Heart left ventricle (tissue), 16 donors: ENCODE results near the gene ZCCHC9. TPM values are rescaled to one million over a fixed set of nuclear protein-coding genes. Genes with fewer than 3 reads are reported as not detected.
A peak's percentile ranks its signal among the peaks of the same experiment; 100 is the strongest.
"Not testable (repeated sequence)": the region's sequence is repeated elsewhere in the genome, so short reads cannot be mapped to it uniquely, and the experiment has no call there.

Experiments
- ATAC-seq, 4 donors: fragments of 200-7000 bp; cut with Tn5 transposase; one replicate each; pipeline ENCODE4 v1.9.1; 2020 to 2022; ENCODE audit warnings: moderate library complexity in 4 of 4, mild to moderate bottlenecking in 3 of 4, moderate number of reproducible peaks in 1 of 4
- DNase-seq, 5 donors: peaks; one replicate each; pipeline ENCODE4 v3.0.0-alpha.2; 2020
- H3K27ac ChIP-seq, 12 donors: fragments of 200-600 bp; sonication (generic) in 4 of 12; one replicate each; pipeline versions ENCODE4 v1.5.0 to v1.8.0; 2016 to 2022; ENCODE audit warnings: mild to moderate bottlenecking in 2 of 12
- H3K27me3 ChIP-seq, 9 donors: fragments of 200-600 bp; sonication (generic) in 2 of 9; one replicate each; pipeline versions ENCODE4 v1.5.1 to v1.8.0; 2016 to 2022; ENCODE audit warnings: mild to moderate bottlenecking in 3 of 9
- H3K36me3 ChIP-seq, 9 donors: fragments of 200-600 bp; sonication (generic) in 2 of 9; one replicate each; pipeline versions ENCODE4 v1.5.0 to v1.8.0; 2018 to 2022; ENCODE audit warnings: mild to moderate bottlenecking in 2 of 9
- H3K4me1 ChIP-seq, 12 donors: fragments of 200-600 bp; sonication (generic) in 4 of 12; one replicate each; pipeline versions ENCODE4 v1.5.0 to v1.8.0; 2016 to 2022; ENCODE audit warnings: mild to moderate bottlenecking in 3 of 12
- H3K4me3 ChIP-seq, 12 donors: fragments of 200-600 bp; sonication (generic) in 4 of 12; one replicate each; pipeline versions ENCODE4 v1.5.0 to v1.8.0; 2017 to 2022; ENCODE audit warnings: mild to moderate bottlenecking in 9 of 12, moderate library complexity in 4 of 12
- H3K9me3 ChIP-seq, 12 donors: fragments of 200-600 bp; sonication (generic) in 4 of 12; one replicate each; pipeline versions ENCODE4 v1.5.0 to v1.8.0; 2016 to 2022; ENCODE audit warnings: mild to moderate bottlenecking in 1 of 12
- POLR2A ChIP-seq, 2 donors: fragments of 450-650 bp; IDR thresholded peaks; one replicate each; pipeline ENCODE4 v1.6.1; 2017; ENCODE audit warnings: antibody characterized with exemption in 2 of 2, mild to moderate bottlenecking in 2 of 2, moderate library complexity in 2 of 2
- WGBS, 4 donors: extraction: QIAGEN DNeasy Blood & Tissue Kit in 2 of 4; methylation state at CpG; one replicate each; pipeline versions ENCODE4 v1.1.5 to v1.1.7; 2013 to 2018; 5-methylcytosine and 5-hydroxymethylcytosine counted together
- intact Hi-C, 10 donors: fragments of 100-400 bp; cut with DNase I; formaldehyde crosslinking; loops; one replicate each; pipeline versions ENCODE4 v1.11.1 to v1.14.2; 2022
- polyA plus RNA-seq, 2 donors: library from polyadenylated mRNA; stranded (reverse); fragments of 200-250 nt; gene quantifications; one replicate each; pipeline ENCODE4 v1.2.3, GENCODE V29; 2013
- total RNA-seq, 9 donors: library from RNA; depleted of rRNA in 2 of 9; stranded (reverse); fragments of >200 nt in 2 of 9; fragmentation: NEBNext Ultra II Directional in 3 of 9; extraction: Animal tissue kit (Norgen Biotek cat#: 25700) in 3 of 9; gene quantifications; one replicate each; pipeline versions ENCODE4 v1.1.0 to v1.2.4, GENCODE V29; 2016 to 2023
- TF ChIP-seq, protein P1 (sequence below), 12 donors: fragments of 200-600 bp; sonication (generic) in 4 of 12; IDR thresholded peaks; one replicate each; pipeline versions ENCODE4 v1.5.0 to v1.8.0; 2018 to 2022; ENCODE audit warnings: antibody characterized with exemption in 12 of 12, mild to moderate bottlenecking in 5 of 12
- donor health status: ischemic (EF 13 %, LVEDD 7.1; RV severe dilation, severe dysfunction).
- donor health status: healthy with polysubstance abuse.
- donor health status: DM: no; HTN: yes; CAD: no.
- donor health status: DM: no; HTN: no; CAD: no.
- donor health status: ischemic (EF 25% LVEDD 6.9; RV normal size, moderate dysfunction).
- donor health status: ischemic (EF 25% LVEDD 5.7; RV mildly dilated, moderate dysfunction).
- donor health status: healthy.
- donor health status: DM: yes; HTN: yes; CAD: no.
- donor health status: ischemic (EF 35%, LVEDD 5.7; RV mildly dilated, moderate dysfunction).
- donor health status: nonischemic (EF 11% LVEDD 7.7; RV severe dilation, severe dysfunction).
- donor health status: DM: yes; HTN: yes; CAD: no.
- donor health status: PGD.
- donor health status: ischemic (EF 29% LVEDD 5.4; RV normal size, mild dysfunction).
- donor health status: nonischemic (EF 23%, LVEDD 6.1; RV moderate dilation, normal function).

The ZCCHC9 gene
- total and polyA plus RNA-seq, 11 donors: 6.5 to 16.2 (median 11.2) TPM

DNA sequence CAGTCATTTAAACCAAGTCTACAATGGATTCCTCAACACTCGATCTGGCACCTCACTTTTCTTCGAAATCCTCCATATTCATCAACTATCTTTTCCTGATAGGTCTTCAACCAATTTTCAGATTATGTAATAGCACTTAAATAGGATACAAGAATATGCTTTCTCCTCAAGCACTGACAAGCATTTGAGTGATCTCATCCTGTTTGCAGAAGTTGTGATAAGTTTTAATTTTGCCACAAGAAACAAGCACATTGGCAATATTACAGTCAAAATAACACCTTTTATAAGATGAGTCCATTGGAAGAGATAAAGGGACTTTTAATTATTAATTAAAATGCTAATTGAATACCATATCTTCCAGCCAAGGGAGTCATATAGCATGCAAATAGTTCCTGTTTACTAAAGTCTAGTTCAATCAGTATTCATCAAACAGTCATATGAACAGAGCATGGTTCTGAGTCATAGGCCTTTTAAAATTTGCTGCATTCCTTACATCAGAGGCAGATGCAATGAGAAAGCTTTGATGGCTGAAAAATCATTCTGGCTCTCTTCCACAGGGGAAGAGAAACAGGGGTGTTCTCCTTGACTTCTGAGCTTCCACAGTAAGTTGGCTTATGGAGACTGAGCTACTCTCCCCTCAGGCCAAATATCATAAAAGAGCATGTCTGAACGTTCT lies 32.7 kb upstream of the ZCCHC9 start:
- no peak for DNase-seq
- Histone ChIP-seq H3K36me3 (peaks cover 0 to 82% (median 49%) of the 10 kb centered on the region in 9 donors), H3K4me3 (no peak overlapping the region), H3K27ac (no peak overlapping the region), H3K27me3 (no peaks in the 10 kb centered on the region), H3K4me1 (peaks cover 0 to 4% (median 0%) of the 10 kb centered on the region in 12 donors), H3K9me3 (peaks cover 0 to 36% (median 19%) of the 10 kb centered on the region in 12 donors)
- TF ChIP-seq, protein P1, sequence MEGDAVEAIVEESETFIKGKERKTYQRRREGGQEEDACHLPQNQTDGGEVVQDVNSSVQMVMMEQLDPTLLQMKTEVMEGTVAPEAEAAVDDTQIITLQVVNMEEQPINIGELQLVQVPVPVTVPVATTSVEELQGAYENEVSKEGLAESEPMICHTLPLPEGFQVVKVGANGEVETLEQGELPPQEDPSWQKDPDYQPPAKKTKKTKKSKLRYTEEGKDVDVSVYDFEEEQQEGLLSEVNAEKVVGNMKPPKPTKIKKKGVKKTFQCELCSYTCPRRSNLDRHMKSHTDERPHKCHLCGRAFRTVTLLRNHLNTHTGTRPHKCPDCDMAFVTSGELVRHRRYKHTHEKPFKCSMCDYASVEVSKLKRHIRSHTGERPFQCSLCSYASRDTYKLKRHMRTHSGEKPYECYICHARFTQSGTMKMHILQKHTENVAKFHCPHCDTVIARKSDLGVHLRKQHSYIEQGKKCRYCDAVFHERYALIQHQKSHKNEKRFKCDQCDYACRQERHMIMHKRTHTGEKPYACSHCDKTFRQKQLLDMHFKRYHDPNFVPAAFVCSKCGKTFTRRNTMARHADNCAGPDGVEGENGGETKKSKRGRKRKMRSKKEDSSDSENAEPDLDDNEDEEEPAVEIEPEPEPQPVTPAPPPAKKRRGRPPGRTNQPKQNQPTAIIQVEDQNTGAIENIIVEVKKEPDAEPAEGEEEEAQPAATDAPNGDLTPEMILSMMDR (IDR thresholded peaks at IDR 0.05): no peak
- TF ChIP-seq POLR2A (IDR thresholded peaks at IDR 0.05): no peak
- intact Hi-C loops: no loop called here
- no peak for ATAC-seq
- WGBS, 4 donors: 78 to 81% (median 79%) methylated on average over 3 of the region's 3 CpGs

DNA sequence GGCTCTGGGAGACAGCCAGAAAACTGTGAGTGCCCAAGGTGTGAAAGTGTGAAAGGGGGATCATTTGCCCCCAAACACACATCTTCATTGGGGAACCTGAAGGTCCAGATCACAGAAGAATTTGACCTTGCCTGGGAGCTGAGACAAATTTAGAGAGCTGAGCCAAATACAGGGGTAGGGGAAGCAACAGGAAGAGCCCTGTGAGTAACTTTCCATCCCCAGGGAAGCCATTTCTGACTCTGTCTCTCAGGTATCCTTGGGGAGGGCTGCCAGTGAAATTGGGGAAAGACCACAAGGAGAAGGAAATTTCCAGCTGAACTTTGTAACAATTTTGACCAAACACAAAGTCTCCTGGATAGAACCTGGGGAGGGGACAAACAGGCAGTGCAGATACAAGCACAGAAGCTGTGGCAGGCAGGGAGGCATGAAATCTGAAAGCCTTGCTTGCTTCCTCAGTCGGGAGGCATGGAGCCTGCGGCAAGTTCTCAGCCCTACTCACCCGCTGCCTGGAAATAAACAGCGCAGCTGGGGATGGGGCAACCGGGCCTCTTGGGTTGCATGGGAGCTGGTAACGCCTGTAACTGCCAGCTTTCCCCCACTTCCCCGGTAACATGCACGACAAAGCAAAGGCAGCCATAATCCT lies 31.5 kb upstream of the ZCCHC9 start:
- 93 to 97% (median 95%) methylated on average over 8 of the region's 8 CpGs for WGBS, 4 donors
- TF ChIP-seq, protein P1 (IDR thresholded peaks at IDR 0.05): no peak
- TF ChIP-seq POLR2A (IDR thresholded peaks at IDR 0.05): no peak
- H3K4me1 ChIP-seq: peaks cover 0 to 4% (median 0%) of the 10 kb centered on the region in 12 donors
- H3K36me3 ChIP-seq: peaks cover 0 to 70% (median 39%) of the 10 kb centered on the region in 9 donors
- intact Hi-C loops: no loop called here
- H3K27me3 ChIP-seq: no peaks in the 10 kb centered on the region
- peaks cover 0 to 46% (median 23%) of the 10 kb centered on the region in 12 donors for H3K9me3 ChIP-seq
- DNase-seq (no peak), ATAC-seq (peak in 3 of 4 donors; percentile 15 to 48 (median 34))
- no peak overlapping the region for H3K27ac ChIP-seq
- no peak overlapping the region for H3K4me3 ChIP-seq

DNA sequence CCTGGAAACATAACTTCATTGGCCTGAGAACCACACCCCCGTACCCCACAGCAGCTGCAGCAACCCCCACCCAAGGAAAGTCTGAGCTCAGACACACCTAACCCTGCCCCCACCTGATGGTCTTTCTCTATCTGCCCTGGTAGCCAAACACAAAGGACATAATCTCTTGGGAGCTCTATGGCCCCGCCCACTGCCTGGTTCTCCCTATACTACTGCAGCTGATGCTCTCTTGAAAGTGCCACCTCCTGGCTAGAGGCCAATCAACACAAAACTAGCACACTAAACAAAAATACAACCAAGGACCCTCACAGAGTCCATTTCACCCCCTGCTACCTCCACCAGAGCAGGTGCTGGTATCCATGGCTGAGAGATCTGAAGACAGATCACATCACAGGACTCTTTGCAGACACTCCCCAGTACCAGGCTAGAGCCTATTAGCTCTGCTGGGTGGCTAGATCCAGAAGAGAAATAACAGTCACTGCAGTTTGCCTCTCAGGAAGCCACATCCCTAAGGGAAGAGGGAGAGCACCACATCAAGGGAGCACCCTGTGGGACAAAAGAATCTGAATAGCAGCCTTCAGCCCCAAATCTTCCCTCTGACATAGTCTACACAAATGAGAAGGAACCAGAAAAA lies 30.9 kb upstream of the ZCCHC9 start:
- H3K27ac ChIP-seq, DNase-seq, H3K4me3 ChIP-seq, H3K27me3 ChIP-seq, H3K4me1 ChIP-seq, intact Hi-C loops: not testable (repeated sequence)
- Histone ChIP-seq H3K36me3 (peaks cover 0 to 63% (median 32%) of the 10 kb centered on the region in 9 donors), H3K9me3 (peaks cover 0 to 52% (median 29%) of the 10 kb centered on the region in 12 donors)
- peak in 3 of 4 donors; percentile 9 to 39 (median 10) for ATAC-seq
- WGBS, 4 donors: 96 to 100% (median 98%) methylated on average over 2 of the region's 2 CpGs

DNA sequence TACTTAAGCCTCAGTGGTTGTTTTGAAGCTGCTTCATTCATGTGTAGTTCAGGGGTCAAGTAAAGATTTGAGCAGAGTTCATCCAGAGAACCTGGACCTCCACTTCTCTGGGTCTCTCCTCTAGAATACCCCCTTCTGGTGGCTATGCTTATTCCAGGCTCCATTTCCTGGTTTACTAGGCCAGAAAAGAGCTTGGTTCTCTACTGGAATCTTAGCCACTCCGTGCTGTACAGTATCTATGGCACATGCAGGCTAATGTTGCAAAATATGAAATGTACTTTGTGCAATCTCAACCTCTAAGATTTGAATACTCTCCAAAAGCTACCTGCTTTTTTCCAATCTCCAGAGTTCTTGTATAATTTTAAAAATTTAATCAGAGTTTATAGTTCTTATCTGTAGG lies 17.4 kb upstream of the ZCCHC9 start:
- WGBS, 4 donors: 85 to 100% (median 98%) methylated on average over 1 of the region's 1 CpG
- Histone ChIP-seq H3K27ac (no peak overlapping the region), H3K4me3 (no peak overlapping the region), H3K9me3 (peaks cover 0 to 9% (median 0%) of the 10 kb centered on the region in 12 donors), H3K27me3 (no peaks in the 10 kb centered on the region), H3K4me1 (no peaks in the 10 kb centered on the region), H3K36me3 (peaks cover 0 to 5% (median 0%) of the 10 kb centered on the region in 9 donors)
- ATAC-seq (no peak), DNase-seq (no peak)
- TF ChIP-seq POLR2A (IDR thresholded peaks at IDR 0.05): no peak
- TF ChIP-seq, protein P1 (IDR thresholded peaks at IDR 0.05): no peak
- intact Hi-C loops: no loop called here
